Cerebellar nuclear complex (tissue), 1 donor: Measurements from ENCODE around the gene MYO1E.
"Not testable (repeated sequence)": the region's sequence is repeated elsewhere in the genome, so short reads cannot be mapped to it uniquely, and the experiment has no call there.

Experiments used
- DNase-seq, 2 experiments: peaks; one replicate each; lab custom pipeline; 2025; lab: John Stamatoyannopoulos, UW

Gene MYO1E

DNA sequence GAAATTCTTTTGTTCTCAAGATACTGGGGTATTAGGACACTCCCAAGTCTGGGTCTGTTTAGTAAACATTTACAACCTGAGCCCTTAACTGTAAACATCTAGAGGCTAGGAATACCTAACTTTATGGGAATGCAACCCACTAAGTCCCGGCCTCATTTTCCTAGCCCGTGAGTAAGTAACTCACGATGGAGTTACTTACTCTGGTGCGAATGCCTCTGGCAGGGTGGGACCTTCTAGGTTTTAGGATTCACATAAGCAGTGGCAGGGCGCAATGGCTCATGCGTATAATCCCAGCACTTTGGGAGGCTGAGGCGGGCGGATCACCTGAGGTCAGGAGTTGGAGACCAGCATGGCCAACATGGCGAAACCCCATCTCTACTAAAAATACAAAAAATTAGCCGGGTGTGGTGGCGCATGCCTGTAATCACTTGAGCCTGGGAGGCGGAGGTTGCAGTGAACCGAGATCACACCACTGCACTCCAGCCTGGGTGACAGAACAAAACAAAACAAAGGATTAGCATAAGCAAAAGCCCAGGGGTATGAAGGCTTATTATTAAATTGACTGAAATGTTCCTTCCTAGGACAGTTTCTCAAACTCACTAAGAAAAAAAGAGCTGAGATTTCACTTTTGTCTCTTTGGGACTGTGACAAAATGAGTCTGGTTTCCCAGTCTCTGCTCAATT, 14.7 kb upstream of the MYO1E start:
- DNase-seq: not testable (repeated sequence)

DNA sequence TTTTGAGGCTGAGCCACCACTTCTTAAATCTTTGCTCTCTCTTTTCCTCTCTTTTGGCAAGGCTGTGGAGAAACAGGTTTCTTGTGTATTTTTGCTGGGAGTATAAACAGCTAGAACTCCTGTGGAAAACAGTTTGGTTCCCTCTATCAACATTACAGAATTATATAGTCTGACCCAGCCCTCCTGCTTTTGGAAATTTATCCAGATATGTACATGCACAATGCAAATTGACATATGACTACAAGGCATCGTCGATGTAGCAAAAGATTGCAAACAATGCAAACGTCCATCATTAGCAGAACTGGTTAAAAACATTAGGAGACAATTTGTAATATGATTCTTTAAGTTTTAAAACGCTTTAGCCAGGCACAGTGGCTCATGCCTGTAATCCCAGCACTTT, 12.5 kb upstream of the MYO1E start:
- no peak for DNase-seq

DNA sequence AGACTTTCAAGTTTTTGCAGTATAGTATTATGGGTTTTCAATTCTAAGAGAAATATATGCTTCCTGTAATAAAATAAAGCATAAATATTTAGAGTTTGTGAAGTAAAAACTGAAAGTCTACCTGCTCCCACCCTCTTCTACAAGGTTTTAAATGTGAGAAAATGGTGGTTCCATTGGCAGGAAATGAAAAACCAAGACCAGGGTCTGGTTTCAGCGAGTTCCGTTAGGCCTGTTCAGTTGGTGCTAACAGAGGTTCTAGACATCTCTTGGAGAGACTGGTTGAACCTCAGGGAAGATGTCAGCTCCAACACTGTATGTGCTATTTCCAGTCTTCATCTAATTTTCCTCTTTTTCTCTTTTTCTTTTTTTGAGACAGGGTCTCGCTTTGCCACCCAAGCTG, 11.8 kb upstream of the MYO1E start:
- DNase-seq: no peak

DNA sequence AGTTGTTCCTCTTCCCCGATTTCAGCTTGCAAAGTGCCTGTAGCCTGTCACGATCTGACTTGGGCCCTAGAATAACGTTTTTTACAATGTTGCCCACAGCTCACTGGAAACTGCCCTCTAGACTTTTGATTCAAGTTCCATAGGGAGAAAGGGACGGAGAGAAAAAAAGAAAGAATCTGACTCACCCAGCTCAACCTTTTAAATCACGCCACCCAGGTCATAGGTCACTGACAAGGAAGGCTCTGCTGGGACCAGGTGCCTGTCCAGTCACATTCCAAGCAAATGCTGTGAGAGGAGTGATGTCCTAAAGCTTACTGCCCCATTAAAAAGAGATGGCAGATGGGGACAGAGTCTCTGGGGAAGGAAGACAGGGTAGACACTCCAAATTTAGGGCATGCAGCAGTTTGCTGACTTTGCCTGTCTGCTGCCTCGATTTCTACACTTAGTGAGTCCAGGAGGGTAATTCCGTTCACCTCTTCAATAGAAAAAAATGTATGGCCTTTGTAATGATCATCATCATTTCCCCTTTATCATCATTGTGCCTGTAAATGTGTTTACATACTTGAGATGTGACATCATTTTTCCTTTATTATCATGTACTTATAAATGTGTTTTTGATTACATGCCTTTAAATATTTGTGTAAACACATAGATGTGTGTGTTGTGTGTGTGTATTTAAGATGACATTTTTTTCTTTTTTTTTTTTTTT, 8.4 kb upstream of the MYO1E start:
- no peak for DNase-seq

DNA sequence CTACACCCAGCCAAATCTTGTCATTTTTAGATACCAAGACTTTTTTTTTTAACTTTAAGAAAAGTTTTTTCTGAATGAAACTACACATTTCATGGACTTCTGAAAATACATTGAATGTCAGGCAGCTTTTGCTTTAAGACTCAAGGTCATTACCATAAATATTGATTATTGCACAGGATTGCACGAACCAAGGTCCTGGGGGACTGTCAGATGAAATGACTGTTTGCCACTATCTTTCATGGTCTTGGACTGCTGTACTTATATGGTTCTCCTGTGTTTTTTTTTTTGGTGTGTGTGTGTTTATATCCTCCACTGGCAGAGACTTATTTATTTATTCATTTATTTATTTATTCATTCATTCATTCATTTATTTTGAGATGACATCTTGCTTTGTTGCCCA, 6.9 kb upstream of the MYO1E start:
- DNase-seq: no peak

DNA sequence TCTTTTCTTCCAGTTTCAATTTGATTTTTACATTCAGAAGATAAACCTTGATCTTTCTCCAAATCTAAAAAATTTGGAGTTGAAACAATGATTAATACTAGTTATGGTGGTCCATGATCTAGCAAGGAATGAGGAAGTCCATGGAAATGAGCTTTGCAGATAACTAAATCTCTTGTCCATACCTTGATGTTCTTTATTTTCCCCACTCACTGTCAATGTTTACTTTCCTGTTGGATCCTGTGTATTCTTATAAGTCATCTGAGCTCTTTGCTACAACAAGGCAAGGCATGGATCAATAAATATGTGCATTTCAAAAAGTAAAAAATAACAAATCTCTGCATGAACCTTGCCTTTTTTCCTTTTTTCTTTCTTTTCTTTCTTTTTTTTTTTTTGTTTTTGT, 6.2 kb upstream of the MYO1E start:
- DNase-seq: no peak

DNA sequence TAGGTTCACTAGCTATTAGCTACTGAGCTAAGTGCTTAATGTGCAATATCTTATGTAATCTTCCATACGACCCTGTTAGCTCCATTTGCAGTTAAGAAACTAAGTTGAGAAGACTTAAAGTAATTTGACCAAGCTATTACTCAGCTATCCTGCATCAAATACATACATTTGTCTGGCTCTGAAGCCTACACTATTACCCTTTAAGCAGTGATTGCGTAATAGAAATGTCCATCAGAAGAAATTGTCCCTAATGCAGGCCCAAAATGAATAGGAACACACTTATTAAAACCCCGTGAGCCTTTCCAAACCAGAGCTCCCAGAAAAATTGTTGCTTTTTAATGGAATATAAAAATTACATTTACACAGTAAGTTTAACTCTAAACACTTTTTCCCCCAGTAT, 5.3 kb upstream of the MYO1E start:
- DNase-seq: no peak

DNA sequence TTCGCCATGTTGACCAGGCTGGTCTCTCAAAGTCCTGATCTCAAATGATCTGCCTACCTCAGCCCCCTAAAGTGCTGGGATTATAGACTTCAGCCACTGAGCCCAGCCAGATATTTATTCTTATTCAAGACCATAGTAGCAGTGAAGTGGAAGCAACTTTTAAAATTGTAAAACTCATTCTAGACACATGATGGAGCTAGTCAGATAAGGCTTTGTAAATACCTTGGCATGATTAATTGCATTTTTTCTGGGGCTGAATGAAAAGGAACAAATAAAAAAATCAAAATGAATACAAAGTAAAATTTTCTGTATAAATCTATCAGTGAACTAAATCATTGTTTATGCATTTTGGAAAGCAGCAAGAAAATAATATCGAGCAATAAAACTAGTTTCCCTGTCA, 4.1 kb upstream of the MYO1E start:
- DNase-seq: no peak

DNA sequence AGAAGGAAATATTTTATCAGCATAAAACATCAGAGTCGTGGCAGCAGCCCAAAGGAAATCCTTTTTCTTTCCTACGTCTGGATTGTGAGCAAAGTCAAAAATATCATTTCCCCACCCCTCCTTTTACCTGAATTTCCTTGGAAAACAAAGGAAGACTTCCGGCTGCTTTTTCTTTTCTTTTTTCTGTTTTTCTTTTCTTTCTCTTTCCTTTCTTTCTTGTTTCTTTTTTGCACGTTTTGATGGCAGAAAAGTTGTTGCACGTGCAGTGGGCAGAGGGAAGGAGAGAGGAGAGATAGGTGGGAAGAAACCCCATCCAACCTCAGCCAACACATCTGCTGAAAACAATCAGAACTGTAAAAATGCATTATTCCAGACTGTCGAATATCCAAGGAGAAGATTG, 544 bp upstream of the MYO1E start:
- DNase-seq: no peak

DNA sequence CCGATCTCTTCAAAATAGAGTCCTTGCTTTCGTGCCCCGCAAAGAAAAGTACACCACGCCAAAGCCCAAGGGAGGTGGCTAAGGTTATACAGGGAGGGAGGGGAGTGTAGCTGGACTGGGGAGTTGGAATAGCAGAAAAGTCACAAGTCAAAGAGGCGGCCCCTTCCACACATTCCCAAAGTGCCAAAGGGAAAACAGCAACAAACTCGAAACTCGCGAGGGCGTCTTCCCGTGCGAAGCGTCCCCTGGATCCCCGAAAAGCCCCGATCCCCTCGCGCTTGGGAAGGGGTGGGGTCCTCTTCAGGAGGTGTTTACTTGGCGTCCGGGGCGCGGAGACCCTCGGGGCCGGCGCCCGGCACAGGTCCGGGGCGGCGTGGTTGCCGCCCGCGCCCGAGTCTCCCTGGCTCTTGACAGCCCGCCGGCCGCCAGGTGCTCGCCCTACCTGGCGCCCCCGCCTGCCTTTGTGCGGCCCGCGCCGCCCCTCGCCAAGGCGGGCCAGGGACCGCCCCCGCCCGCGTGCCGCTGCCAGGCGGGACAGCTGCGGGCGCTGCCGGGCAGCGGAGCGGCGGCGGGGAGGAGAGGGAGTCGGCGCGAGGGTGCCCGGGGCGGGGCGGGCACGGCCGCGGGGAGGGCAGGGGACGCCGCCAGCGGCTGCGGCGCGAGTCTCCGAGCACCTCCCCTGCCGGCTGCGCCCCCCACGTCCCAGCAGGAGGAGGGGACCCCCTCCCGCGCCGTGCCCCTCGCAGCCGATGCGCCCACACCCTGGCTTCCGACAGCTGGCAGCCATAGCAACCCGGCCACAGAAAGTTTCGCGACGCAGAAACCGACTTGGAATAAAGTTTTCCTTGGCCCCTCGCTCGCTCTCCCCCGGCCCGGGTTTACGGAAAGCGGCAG, 966 bp downstream of the MYO1E start:
- no peak for DNase-seq

DNA sequence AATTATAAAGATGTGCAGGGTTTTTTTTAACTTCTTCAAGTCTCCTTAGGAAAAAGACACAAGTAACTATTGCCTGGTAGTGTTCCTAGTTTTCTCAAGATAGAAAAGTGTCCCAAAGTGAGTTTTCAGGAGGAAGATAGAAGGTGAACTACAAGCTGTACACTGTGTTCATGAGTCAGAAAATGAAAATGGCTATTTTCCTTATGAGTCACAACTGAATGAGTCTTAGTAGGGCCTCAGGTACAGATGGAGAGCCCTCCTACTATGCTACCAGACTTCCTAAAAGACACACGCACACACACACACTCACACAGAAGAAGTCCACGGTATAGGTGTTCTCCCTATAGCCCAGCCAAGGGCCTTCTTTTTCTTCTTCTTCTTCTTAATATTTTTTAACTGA, 3.1 kb downstream of the MYO1E start:
- DNase-seq: no peak

DNA sequence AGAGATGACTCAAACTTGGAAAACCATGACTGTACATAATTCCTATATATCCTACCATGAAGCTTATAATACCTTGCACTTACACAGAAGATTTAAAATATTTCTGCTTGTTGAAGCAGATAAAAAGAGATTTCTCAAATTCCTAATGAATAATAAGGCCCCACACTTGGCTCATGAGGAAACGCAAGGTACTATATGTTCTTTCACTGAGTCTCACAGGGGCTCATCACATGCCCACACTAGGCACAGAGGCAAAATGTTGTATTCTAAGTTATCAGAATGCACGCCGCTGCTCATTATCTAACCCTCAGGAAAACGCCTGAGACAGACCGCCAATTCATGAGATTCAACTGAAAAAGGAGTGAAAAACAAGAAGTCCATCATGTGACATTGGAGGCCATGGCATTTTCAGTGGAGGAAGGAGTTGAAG, 5.6 kb downstream of the MYO1E start:
- no peak for DNase-seq

DNA sequence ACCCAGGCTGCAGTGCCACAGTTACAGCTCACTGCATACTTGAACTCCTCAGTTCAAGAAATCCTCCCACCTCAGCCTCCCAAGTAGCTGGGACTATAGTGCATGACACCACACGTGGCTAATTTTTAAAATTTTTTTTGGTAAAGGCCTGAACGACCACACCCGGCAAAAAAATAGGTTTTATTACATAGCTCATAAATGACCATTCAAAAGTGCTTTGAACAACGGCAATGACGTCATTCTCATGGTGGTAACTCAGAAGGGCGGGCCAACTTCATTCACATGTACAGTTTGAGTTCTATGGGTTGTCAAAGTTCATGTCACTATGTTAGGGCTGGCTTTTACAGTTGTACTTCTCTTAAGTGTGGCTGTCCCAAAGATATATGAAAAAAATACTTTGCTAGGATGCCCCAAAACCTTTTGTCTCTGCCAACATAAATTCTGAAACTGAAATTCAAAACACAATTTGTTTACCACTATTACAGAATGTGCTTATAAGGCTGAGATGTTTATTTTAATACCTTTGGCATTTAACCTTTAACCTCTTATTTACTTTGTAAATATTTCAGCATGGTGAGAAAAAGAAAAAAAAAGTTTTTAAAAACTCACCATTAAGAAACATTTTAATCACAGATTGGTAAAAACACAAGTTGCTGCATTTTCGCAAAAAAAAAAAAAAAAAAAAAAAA, 6.2 kb downstream of the MYO1E start:
- DNase-seq: no peak

DNA sequence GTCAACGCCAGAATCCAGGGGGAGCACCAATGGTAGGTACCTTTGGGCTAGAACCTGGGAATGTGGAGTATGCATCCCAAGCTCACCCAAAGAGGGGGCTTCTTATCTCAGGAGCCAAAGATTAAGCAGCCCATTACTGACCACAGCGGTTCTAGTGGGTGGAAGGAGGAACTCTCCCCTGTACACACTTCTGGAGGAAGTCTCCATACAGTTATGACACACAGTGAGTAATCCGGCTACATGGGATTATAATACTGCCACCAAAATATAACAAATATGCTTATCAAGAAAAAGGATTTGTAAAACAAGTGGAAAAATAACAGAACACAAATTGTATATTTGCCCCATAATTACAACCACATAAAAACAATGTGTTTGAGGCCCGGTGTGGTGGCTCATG, 8.4 kb downstream of the MYO1E start:
- no peak for DNase-seq

DNA sequence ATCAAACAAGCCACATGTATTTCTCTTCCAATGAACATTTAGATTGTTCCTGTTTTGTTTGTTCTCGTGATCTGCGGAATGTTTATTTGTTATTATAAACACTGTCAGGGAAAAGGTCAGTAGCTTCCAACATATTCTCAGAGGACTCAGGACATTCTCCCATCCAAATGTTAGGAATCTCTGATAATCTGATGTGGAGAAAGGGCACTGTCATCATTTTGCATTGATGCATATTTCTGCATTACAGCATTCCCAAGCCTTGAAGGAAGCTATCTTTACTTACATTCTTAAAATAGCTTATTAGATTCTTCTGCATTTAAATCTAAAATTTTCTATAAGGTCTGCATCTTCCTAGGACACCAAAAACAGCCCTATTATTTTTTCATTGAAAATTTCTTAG, 10.3 kb downstream of the MYO1E start:
- DNase-seq: no peak

DNA sequence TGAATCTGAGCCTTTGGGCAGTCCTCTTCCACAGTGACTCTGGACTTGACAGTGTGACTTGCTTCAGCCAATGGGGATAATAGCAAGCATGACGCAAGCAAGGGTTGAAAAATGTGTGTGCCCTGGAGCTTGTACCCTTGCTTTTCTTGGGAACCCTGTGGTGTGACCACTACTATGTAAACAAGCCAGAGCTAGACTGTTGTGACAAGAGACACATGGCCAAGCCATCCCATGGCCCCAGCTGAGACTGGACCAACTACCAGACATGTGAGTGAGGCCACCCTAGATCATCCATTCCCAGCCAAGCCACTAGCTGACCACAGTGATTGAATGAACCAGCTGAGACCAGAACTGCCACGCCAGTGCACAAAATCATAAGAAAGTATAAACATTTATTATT, 11.8 kb downstream of the MYO1E start:
- DNase-seq: no peak

DNA sequence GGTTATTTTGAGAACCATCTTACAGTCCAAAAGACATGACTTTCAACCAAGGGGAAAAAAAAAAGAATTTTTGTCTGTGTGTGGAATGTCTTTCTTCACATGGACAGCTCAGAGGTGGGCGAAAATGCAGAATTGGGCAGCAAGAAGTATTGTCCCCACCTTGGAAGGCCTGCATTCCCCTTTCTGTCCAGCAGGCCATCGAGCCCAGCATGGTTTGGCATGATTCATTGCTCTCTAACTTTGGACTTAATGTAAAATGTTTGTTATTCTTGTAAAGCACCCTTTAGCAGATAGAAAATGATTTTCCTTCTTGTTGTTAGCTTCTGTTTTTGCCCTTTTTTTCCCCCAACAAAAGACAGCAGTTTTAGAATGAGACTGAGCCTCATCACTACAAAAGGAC, 12.4 kb downstream of the MYO1E start:
- DNase-seq: no peak

DNA sequence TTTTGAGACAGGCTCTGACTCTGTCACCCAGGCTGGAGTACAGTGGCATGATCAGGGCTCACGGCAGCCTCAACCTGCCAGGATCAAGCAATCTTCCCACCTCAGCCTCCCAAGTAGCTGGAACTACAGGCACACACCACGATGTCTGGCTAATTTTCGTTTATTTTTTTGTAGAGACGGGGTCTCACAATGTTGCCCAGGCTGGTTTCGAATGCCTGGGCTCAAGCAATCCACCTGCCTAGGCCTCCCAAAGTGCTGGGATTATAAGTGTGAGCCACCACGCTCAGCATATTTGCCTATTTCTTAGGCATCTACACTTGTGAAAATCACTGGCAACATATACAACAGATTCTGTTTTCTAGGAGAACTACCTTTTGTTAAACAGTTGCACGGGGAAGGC, 16.9 kb downstream of the MYO1E start:
- no peak for DNase-seq

DNA sequence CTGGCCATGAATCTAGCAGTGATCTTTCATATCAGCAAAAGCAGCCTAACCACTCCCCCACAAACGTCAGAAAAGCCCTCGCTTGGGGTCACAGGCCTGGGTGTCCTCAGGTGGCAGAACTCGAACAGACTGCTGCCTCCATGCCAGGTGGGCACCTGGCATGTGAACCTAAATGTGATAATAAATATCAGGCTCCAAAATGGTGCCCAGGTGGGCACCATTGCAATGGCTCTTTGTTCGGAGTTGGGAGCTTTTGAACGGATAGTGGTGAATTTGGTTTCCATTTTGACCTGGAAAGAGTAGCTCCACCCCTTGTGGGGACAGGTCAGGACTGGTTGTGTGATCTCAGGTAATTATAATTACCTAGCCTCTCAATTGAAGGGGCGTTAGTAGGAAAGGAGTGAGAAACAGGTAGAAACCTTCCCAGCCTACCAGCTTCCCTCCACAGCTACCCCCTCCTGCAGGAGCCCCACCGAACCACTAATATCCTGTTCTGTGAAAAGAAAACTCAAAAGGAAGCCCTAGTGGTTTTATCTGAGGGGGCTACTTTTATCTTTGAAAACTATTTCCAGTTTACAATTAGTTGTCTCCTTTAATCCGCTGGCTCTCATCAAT, 18.1 kb downstream of the MYO1E start:
- DNase-seq: no peak

DNA sequence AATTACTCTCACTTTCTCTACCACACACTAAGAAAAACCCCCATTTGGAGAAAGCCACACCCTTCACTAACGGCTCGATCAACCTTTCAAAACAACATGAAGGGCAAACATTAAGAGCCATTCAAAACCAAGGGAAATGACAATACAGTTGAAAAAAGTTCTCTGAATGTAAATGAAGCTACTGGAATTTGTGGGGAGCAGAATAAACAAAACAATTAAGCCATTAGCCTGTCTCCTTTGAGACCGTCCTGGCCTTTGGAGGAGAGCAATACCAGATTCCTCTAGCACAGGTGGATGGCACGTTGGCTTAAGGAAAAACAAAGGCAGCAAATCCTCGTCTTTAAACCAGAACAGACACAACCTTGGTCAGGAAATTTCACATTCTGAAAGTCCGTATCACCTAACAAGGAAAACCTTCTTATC, 18.7 kb downstream of the MYO1E start:
- DNase-seq: no peak

DNA sequence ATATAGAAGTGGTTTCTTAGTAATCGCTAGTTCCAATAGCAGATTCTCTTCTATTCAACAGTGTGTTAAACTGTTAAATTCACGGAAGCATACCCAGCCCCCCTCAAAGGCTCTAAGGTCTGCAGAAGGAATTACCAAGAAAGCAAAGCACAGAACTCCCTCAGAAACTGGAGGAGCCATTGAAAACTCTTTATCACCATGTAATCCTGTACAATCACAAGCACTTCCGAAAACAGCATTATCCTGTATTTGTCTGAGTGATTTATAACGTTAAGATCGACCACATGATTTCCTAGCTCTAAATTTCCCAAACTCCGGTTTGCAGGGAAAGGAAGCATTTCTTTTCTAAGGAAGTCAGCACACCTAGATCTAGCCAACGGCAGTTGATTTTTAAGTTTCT, 20.0 kb downstream of the MYO1E start:
- no peak for DNase-seq

DNA sequence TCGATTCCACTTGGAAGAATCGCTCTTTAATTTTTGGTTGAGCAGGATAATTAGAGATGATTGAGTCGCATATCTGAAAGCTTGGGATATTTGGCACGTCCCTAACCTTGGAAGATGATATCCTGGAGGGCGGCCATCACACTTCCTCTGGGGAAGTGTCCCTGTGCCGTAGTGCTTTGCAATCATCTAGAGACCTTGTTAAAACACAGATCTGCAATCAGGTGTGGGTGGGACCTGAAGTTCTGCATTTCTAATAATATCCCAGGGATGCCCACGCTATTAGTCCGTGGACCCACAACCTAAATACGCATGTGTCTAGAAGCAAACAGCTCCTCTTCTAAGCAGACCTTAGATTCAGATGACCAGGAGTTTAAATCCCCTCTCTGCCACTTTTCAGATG, 20.5 kb downstream of the MYO1E start:
- DNase-seq: no peak
